CD14-positive monocyte (primary cell): ENCODE results near the gene GRIK4. TPM values are rescaled to one million over a fixed set of nuclear protein-coding genes. Genes with fewer than 3 reads are reported as not detected.

Source experiments
- DNase-seq, 3 donors: peaks; one replicate each; pipeline ENCODE4 v3.0.0-alpha.2; 2011 to 2022
- H2AFZ ChIP-seq: 2 replicates; pipeline ENCODE4 v1.6.0; 2012; ENCODE audit warnings: mild to moderate bottlenecking, low read depth, low read length, inconsistent platforms; ENCODE audit not compliant: insufficient read depth, poor library complexity, severe bottlenecking
- H3K27ac ChIP-seq, 2 donors: 1 replicate in 1 of 2; 2 replicates in 1 of 2; pipeline ENCODE4 v1.5.1; 2012 to 2013; ENCODE audit warnings: low read length in 2 of 2, control low read depth in 1 of 2, inconsistent platforms in 1 of 2, low read depth in 1 of 2, mild to moderate bottlenecking in 1 of 2
- H3K27me3 ChIP-seq, 2 donors: one replicate each; pipeline versions ENCODE4 v1.6.0 to v1.6.1; 2011 to 2013; ENCODE audit warnings: low read length in 2 of 2; ENCODE audit not compliant: control insufficient read depth in 2 of 2, insufficient read depth in 2 of 2
- H3K36me3 ChIP-seq, 2 donors: replicated peaks in 1 of 2; 1 replicate in 1 of 2; 2 replicates in 1 of 2; pipeline versions ENCODE4 v1.5.1 to v1.6.1; 2012 to 2013; ENCODE audit warnings: low read length in 2 of 2, control low read depth in 1 of 2, inconsistent platforms in 1 of 2, mild to moderate bottlenecking in 1 of 2; ENCODE audit not compliant: insufficient read depth in 2 of 2, control insufficient read depth in 1 of 2
- H3K4me1 ChIP-seq, 2 donors: 1 replicate in 1 of 2; 2 replicates in 1 of 2; pipeline versions ENCODE4 v1.5.1 to v1.6.1; 2012 to 2013; ENCODE audit warnings: low read length in 2 of 2, control low read depth in 1 of 2, inconsistent platforms in 1 of 2, mild to moderate bottlenecking in 1 of 2, moderate library complexity in 1 of 2; ENCODE audit not compliant: insufficient read depth in 2 of 2, control insufficient read depth in 1 of 2
- H3K4me2 ChIP-seq: replicated peaks from 2 replicates; pipeline ENCODE3; 2012; ENCODE audit warnings: low read length, moderate library complexity, mild to moderate bottlenecking; ENCODE audit not compliant: poor library complexity, severe bottlenecking; ENCODE audit errors: extremely low read depth
- H3K4me3 ChIP-seq, 3 experiments: fragments of 200-600 bp in 1 of 3; sonication (generic) in 1 of 3; replicated peaks in 1 of 3; 1 replicate in 2 of 3; 2 replicates in 1 of 3; pipeline ENCODE4 v1.5.1; 2011 to 2013; ENCODE audit warnings: low read length in 3 of 3, mild to moderate bottlenecking in 3 of 3, control low read depth in 2 of 3, low read depth in 2 of 3, inconsistent platforms in 1 of 3, moderate library complexity in 1 of 3
- H3K79me2 ChIP-seq: 2 replicates; pipeline ENCODE4 v1.6.0; 2012; ENCODE audit warnings: mild to moderate bottlenecking, control low read depth, inconsistent platforms, low read length, moderate library complexity; ENCODE audit not compliant: insufficient read depth
- H3K9ac ChIP-seq: 2 replicates; pipeline ENCODE4 v1.6.0; 2017; ENCODE audit warnings: low read length, mild to moderate bottlenecking; ENCODE audit not compliant: insufficient read depth, poor library complexity, severe bottlenecking
- H3K9me3 ChIP-seq, 2 donors: replicated peaks in 1 of 2; 1 replicate in 1 of 2; 2 replicates in 1 of 2; pipeline versions ENCODE4 v1.5.1 to v1.6.1; 2012 to 2013; ENCODE audit warnings: low read length in 2 of 2, control low read depth in 1 of 2; ENCODE audit not compliant: control insufficient read depth in 1 of 2, insufficient read depth in 1 of 2
- H4K20me1 ChIP-seq: 2 replicates; pipeline ENCODE4 v1.6.0; 2012; ENCODE audit warnings: mild to moderate bottlenecking, low read length, control low read depth, moderate library complexity; ENCODE audit not compliant: insufficient read depth
- H3K27ac Mint-ChIP-seq, 7 donors: one replicate each; pipeline ENCODE4 v1.8.0; 2020; ENCODE audit warnings: mild to moderate bottlenecking in 7 of 7, mixed read lengths in 7 of 7, moderate library complexity in 6 of 7, inconsistent platforms in 2 of 7
- H3K27me3 Mint-ChIP-seq, 3 donors: one replicate each; pipeline ENCODE4 v1.8.0; 2021 to 2022; ENCODE audit warnings: low read depth in 3 of 3, mild to moderate bottlenecking in 3 of 3, mixed read lengths in 3 of 3, moderate library complexity in 3 of 3, inconsistent platforms in 1 of 3
- H3K36me3 Mint-ChIP-seq, 2 donors: one replicate each; pipeline ENCODE4 v1.8.0; 2020; ENCODE audit warnings: mixed read lengths in 2 of 2, inconsistent platforms in 1 of 2, mild to moderate bottlenecking in 1 of 2
- H3K4me1 Mint-ChIP-seq: one replicate; pipeline ENCODE4 v1.8.0; 2020; ENCODE audit warnings: mild to moderate bottlenecking, mixed read lengths
- H3K4me3 Mint-ChIP-seq, 2 donors: one replicate each; pipeline ENCODE4 v1.8.0; 2020; ENCODE audit warnings: mild to moderate bottlenecking in 2 of 2, mixed read lengths in 2 of 2, moderate library complexity in 1 of 2
- H3K9me3 Mint-ChIP-seq, 7 donors: one replicate each; pipeline ENCODE4 v1.8.0; 2020 to 2022; ENCODE audit warnings: mixed read lengths in 7 of 7, mild to moderate bottlenecking in 6 of 7, moderate library complexity in 6 of 7, inconsistent platforms in 2 of 7
- CTCF ChIP-seq: fragments of 200-600 bp; IDR thresholded peaks from one replicate; pipeline ENCODE4 v1.8.0; 2022; ENCODE audit warnings: antibody characterized with exemption, mild to moderate bottlenecking
- WGBS: methylation state at CpG from one replicate; pipeline ENCODE4 v1.1.5; 2013; ENCODE audit warnings: missing lambda C conversion rate; ENCODE audit not compliant: insufficient coverage; 5-methylcytosine and 5-hydroxymethylcytosine counted together
- intact Hi-C, 2 donors: fragments of 100-400 bp; cut with micrococcal nuclease; formaldehyde crosslinking; loops; one replicate each; pipeline versions ENCODE4 v1.15.0 to v1.15.1; 2023
- polyA plus RNA-seq, 3 donors: library from polyadenylated mRNA; depleted of rRNA in 1 of 3; unstranded in 2 of 3; stranded (reverse) in 1 of 3; fragments of 300-500 nt in 2 of 3; fragments of >200 nt in 1 of 3; fragmentation: Illumina TruSeq in 2 of 3; gene quantifications; 1 replicate in 2 of 3; 2 replicates in 1 of 3; pipeline ENCODE4 v1.2.3, GENCODE V29; 2012 to 2021

GRIK4 gene
- polyA plus RNA-seq, 3 donors: not detected

- Histone ChIP-seq H3K4me2 (no peak overlapping the region), H2AFZ (no peak overlapping the region), H3K9me3 (no peaks in the 10 kb centered on the region), H3K36me3 (no peaks in the 10 kb centered on the region), H3K27ac (no peak overlapping the region), H3K4me1 (no peaks in the 10 kb centered on the region), H3K9ac (no peak overlapping the region), H4K20me1 (no peaks in the 10 kb centered on the region), H3K79me2 (no peaks in the 10 kb centered on the region), H3K4me3 (no peak overlapping the region), H3K27me3 (no peaks in the 10 kb centered on the region)
- H3K4me1 Mint-ChIP-seq: no peaks in the 10 kb centered on the region
- no peak overlapping the region for H3K27ac Mint-ChIP-seq
- no peak overlapping the region for H3K4me3 Mint-ChIP-seq
- DNase-seq: no peak
- H3K27me3 Mint-ChIP-seq: peaks cover 22 to 35% (median 28%) of the 10 kb centered on the region in 3 donors
- intact Hi-C loops: no loop called here
- WGBS: 96% methylated on average over 3 of the region's 4 CpGs
- no peaks in the 10 kb centered on the region for H3K9me3 Mint-ChIP-seq
- H3K36me3 Mint-ChIP-seq: no peaks in the 10 kb centered on the region
- no peak for TF ChIP-seq CTCF
These were observed 304.6 kb downstream of the GRIK4 start for GRCh38 chr11:120816176-120816575.

GRCh38 chr11:120816711-120817110 lies 305.2 kb downstream of the GRIK4 start:
- H3K27me3 Mint-ChIP-seq: peaks cover 22 to 35% (median 28%) of the 10 kb centered on the region in 3 donors
- 88% methylated on average over 9 of the region's 9 CpGs for WGBS

More at GRCh38 chr11:120816711-120817110, 305.2 kb downstream of the GRIK4 start:
- no peaks in the 10 kb centered on the region for H3K36me3 ChIP-seq
- no peaks in the 10 kb centered on the region for H3K27me3 ChIP-seq
- no peaks in the 10 kb centered on the region for H3K9me3 ChIP-seq
- no peak overlapping the region for H3K4me2 ChIP-seq
- intact Hi-C loops: no loop called here
- no peak overlapping the region for H2AFZ ChIP-seq
- no peak for DNase-seq
- no peaks in the 10 kb centered on the region for H3K4me1 ChIP-seq
- no peak overlapping the region for H3K4me3 Mint-ChIP-seq
- H3K27ac Mint-ChIP-seq: no peak overlapping the region
- H3K9ac ChIP-seq: no peak overlapping the region
- H3K79me2 ChIP-seq: no peaks in the 10 kb centered on the region
- H3K27ac ChIP-seq: no peak overlapping the region
- H3K36me3 Mint-ChIP-seq: no peaks in the 10 kb centered on the region
- no peaks in the 10 kb centered on the region for H3K9me3 Mint-ChIP-seq
- H3K4me1 Mint-ChIP-seq: no peaks in the 10 kb centered on the region
- no peak overlapping the region for H3K4me3 ChIP-seq
- no peaks in the 10 kb centered on the region for H4K20me1 ChIP-seq
- no peak for TF ChIP-seq CTCF
